ENCODE results near the gene PCAT7. TPM values are rescaled to one million over a fixed set of nuclear protein-coding genes. Genes with fewer than 3 reads are reported as not detected.

Gene PCAT7
- total and polyA plus RNA-seq, 9 of the 15 experiments (the other 6 are each of a cell fraction or from before 2014, with no cell fraction given): 0.09 to 0.13 TPM; not detected in 7

DNA sequence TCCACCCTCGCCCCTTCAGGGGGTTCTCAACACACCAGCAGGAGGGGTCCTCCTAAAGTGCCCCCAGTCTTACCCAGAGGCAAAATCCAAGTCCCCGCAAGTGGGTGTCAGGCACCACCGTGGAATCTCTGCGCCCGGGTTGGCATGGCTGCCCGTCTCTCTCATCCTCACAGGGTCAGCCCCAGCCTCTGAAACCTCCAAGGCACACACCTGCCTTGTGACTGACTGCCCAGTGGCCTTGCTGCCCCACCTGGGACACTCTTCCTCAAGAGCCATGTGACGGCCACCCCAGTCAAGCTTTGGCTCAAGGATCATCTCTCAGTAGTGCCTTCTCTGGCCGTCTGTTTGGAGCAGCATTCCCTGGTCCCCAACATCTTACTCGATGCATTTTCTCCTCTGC is 33.8 kb downstream of the PCAT7 start:
- ATAC-seq (no peak), FAIRE-seq (no peak), DNase-seq (ENCODE audit: extremely low read depth in 1 of 4, low spot score in 3 of 4) (no peak)
- ChIA-PET POLR2A (interaction anchor here (1.2 kb wide), 1 partner anchor 9 kb away, joined by 4 read pairs; no protein-coding TSS in a partner anchor), CTCF (ENCODE audit: low intra/inter-chr PET ratio) (no interaction called here)
- Histone ChIP-seq H3K4me1 (replicated peaks in 1 of 2; ENCODE audit: control insufficient read depth in 2 of 2, insufficient read depth in 2 of 2, low read length in 2 of 2) (peaks cover 0 to 3% of the 10 kb centered on the region in 2 experiments; a peak in 2 of 5 replicates), H3K9ac (ENCODE audit: insufficient read depth in 1 of 2, low read depth in 2 of 2, low read length in 2 of 2) (no peak overlapping the region), H3K4me2 (ENCODE audit: insufficient read depth, low read length) (no peak overlapping the region), H3K9me1 (ENCODE audit: control insufficient read depth, insufficient read depth, low read length) (no peaks in the 10 kb centered on the region), H3K4me3 (no peak overlapping the region), H3K27me3 (ENCODE audit: control insufficient read depth in 2 of 2, insufficient read depth in 2 of 2, low read length in 2 of 2) (peaks cover 50 to 85% of the 10 kb centered on the region in 2 experiments), H3K27ac (ENCODE audit: extremely low read depth, low read depth, low read length) (no peak overlapping the region), H3K36me3 (ENCODE audit: control insufficient read depth, insufficient read depth, low read length) (no peaks in the 10 kb centered on the region), H4K20me1 (replicated peaks; ENCODE audit: control insufficient read depth, insufficient read depth, low read length) (no peaks in the 10 kb centered on the region), H3K9me3 (replicated peaks; ENCODE audit: control insufficient read depth, insufficient read depth, low read depth, low read length) (no peaks in the 10 kb centered on the region), H2AFZ (ENCODE audit: low read depth, low read length) (no peak overlapping the region), H3K79me2 (ENCODE audit: control insufficient read depth, insufficient read depth, low read length) (no peaks in the 10 kb centered on the region)
- in situ Hi-C loops (cut with MboI) (no loop called here), intact Hi-C loops (cut with micrococcal nuclease) (no loop called here)
- 0% methylated on average over 9 of the region's 9 CpGs for WGBS (ENCODE audit: insufficient coverage, low coverage, missing lambda C conversion rate)
- BruUV-seq (replicated peaks): no TSS peak
- TF ChIP-seq ZNF407 (IDR thresholded peaks at IDR 0.05; ENCODE audit: low read depth) (no peak), CEBPG (CRISPR knock-in tag; IDR thresholded peaks at IDR 0.05) (no peak), CEBPG (tag; conservative IDR thresholded peaks at IDR 0.05 in 1 of 2, IDR thresholded peaks at IDR 0.05 in 1 of 2) (no peak), ARID1B (IDR thresholded peaks at IDR 0.05) (no peak), ZNF174 (CRISPR knock-in tag; IDR thresholded peaks at IDR 0.05) (no peak), XRCC4 (IDR thresholded peaks at IDR 0.05; ENCODE audit: extremely low read depth, insufficient read depth, insufficient read length) (no peak), ZNF609 (CRISPR knock-in tag; IDR thresholded peaks at IDR 0.05; ENCODE audit: borderline replicate concordance) (no peak), KAT7 (CRISPR knock-in tag; IDR thresholded peaks at IDR 0.05; ENCODE audit: borderline replicate concordance) (no peak), ZNF695 (CRISPR knock-in tag; IDR thresholded peaks at IDR 0.05) (no peak), ETV5 (CRISPR knock-in tag; IDR thresholded peaks at IDR 0.05; ENCODE audit: low read depth) (no peak), NR3C1 (CRISPR knock-in tag; IDR thresholded peaks at IDR 0.05) (no peak)

Data from K562 (cell line).